ENCODE results near the gene KLC1. TPM values are rescaled to one million over a fixed set of nuclear protein-coding genes. Genes with fewer than 3 reads are reported as not detected.

The KLC1 gene
- total RNA-seq, 1 experiment from 2014 or later = 306 TPM

DNA sequence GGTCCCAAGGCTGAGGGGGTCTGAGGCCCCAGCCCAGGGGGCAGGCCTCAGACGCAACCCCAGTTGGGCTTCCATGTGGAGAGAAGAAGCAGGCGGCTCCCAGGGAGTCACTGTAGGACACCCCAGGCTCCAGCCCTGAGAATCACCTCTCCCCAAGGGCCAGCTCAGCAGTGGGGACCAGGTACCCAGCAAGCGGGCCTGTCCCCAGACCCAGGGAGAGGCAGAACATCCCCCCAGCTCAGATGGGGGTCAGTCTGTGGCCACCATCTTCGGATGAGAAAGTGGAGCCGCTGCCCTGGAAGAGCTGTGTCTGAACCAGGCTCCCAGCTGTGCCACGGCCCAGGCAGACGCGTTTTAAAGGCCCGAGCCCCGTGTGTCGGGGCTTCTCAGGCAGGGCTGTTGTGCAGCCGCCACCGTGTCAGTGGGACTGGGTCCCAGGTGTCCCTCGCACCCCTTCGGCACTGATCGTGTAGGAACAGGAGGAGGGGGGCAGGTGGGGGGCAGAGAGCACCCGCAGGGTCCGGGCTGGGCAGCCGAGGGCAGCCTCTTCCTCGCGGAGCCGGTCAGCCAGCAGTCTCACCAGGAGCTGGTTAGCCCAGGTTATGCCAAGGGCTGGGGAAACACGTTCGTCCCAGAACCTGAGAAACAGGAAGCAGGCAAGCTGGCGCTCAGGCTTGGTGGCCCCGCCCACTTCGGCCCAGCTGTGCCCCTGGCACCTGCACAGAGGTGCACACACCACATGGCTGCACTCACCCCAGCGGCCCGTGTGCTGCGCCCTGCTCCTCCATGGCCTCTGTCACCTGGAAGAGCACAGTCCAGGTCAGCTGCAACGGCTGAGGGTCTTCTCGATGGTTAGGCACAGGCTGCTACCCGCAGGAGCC, 69.6 kb downstream of the KLC1 start:
- Histone ChIP-seq H3K9ac (ENCODE audit: low read length) (no peak overlapping the region), H3K9me3 (ENCODE audit: low read length) (no peaks in the 10 kb centered on the region), H3K4me1 (ENCODE audit: insufficient read depth, low read length) (peaks cover 4% of the 10 kb centered on the region; the same call in 1 of the 2 replicates), H3K27me3 (ENCODE audit: low read length) (no peaks in the 10 kb centered on the region), H3K4me3 (ENCODE audit: low read length) (no peak overlapping the region), H3K9me2 (replicated peaks; ENCODE audit: low read length) (no peaks in the 10 kb centered on the region), H3K4me2 (ENCODE audit: low read length) (no peak overlapping the region), H3F3A (ENCODE audit: low read length, unreplicated experiment) (peaks cover 6% of the 10 kb centered on the region), H2AFZ (ENCODE audit: low read length) (no peak overlapping the region), H3K36me3 (ENCODE audit: low read depth, low read length) (peaks cover 34% of the 10 kb centered on the region; the same call in 1 of the 2 replicates), H3K79me2 (ENCODE audit: low read length) (no peaks in the 10 kb centered on the region), H3K27ac (ENCODE audit: low read length) (no peak overlapping the region), H4K20me1 (ENCODE audit: low read length) (peaks cover 8% of the 10 kb centered on the region; the same call in 1 of the 2 replicates)
- ChIA-PET CTCF (no interaction called here), POLR2A (ENCODE audit: unreplicated experiment) (interaction anchor here (0.7 kb wide), 1 partner anchor 140 kb away, joined by 3 read pairs; no protein-coding TSS in a partner anchor)
- intact Hi-C loops (cut with micrococcal nuclease) = no loop called here
- BruUV-seq (replicated peaks) = no TSS peak
- ATAC-seq = peak; percentile 3; the same call in 1 of the 2 replicates
- TF ChIP-seq EZH2 (IDR thresholded peaks at IDR 0.05; ENCODE audit: low read length, unreplicated experiment) (no peak), EZH2phosphoT487 (IDR thresholded peaks at IDR 0.05; ENCODE audit: borderline replicate concordance, low read length) (no peak)
- TF ChIP-seq, protein P1, sequence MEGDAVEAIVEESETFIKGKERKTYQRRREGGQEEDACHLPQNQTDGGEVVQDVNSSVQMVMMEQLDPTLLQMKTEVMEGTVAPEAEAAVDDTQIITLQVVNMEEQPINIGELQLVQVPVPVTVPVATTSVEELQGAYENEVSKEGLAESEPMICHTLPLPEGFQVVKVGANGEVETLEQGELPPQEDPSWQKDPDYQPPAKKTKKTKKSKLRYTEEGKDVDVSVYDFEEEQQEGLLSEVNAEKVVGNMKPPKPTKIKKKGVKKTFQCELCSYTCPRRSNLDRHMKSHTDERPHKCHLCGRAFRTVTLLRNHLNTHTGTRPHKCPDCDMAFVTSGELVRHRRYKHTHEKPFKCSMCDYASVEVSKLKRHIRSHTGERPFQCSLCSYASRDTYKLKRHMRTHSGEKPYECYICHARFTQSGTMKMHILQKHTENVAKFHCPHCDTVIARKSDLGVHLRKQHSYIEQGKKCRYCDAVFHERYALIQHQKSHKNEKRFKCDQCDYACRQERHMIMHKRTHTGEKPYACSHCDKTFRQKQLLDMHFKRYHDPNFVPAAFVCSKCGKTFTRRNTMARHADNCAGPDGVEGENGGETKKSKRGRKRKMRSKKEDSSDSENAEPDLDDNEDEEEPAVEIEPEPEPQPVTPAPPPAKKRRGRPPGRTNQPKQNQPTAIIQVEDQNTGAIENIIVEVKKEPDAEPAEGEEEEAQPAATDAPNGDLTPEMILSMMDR (conservative IDR thresholded peaks at IDR 0.05; ENCODE audit: low read depth, low read length) = no peak
- DNase-seq = peak; percentile 28

DNA sequence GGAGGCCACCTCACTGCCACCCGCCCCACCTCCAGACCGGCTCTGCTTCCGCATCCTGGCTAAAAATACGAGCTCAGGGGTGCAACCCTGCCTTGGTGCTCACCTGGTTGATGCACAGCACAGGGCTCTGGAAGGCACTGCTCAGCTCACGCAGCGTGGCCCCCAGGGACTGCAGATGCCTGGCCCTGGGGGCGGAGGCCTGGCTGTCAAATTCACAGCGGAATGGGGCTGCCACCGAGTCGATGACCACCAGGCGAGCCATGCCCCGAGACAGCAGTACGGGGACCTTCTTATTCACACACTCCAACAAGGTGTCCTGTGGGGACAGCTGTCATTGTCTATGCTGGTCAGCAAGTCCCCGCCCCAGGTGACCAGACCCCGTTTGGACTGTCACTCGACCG, 70.2 kb downstream of the KLC1 start:
- CTCF ChIA-PET = no interaction called here
- peaks cover 6% of the 10 kb centered on the region for H3F3A ChIP-seq (ENCODE audit: low read length, unreplicated experiment)
- H3K9me3 ChIP-seq (ENCODE audit: low read length) = no peaks in the 10 kb centered on the region
- no peaks in the 10 kb centered on the region for H3K9me2 ChIP-seq (replicated peaks; ENCODE audit: low read length)
- POLR2A ChIA-PET (ENCODE audit: unreplicated experiment) = interaction anchor here (0.7 kb wide), 1 partner anchor 141 kb away, joined by 3 read pairs; no protein-coding TSS in a partner anchor
- ATAC-seq (no peak), DNase-seq (no peak)
- intact Hi-C loops (cut with micrococcal nuclease) = no loop called here
- H3K27me3 ChIP-seq (ENCODE audit: low read length) = no peaks in the 10 kb centered on the region
- H3K4me3 ChIP-seq (ENCODE audit: low read length) = no peak overlapping the region
- H3K4me1 ChIP-seq (ENCODE audit: insufficient read depth, low read length) = no peaks in the 10 kb centered on the region
- BruUV-seq (replicated peaks) = no TSS peak
- no peak overlapping the region for H3K9ac ChIP-seq (ENCODE audit: low read length)
- H3K4me2 ChIP-seq (ENCODE audit: low read length) = no peak overlapping the region
- H3K79me2 ChIP-seq (ENCODE audit: low read length) = no peaks in the 10 kb centered on the region
- no peak overlapping the region for H2AFZ ChIP-seq (ENCODE audit: low read length)
- TF ChIP-seq, protein P1 (conservative IDR thresholded peaks at IDR 0.05; ENCODE audit: low read depth, low read length) = no peak
- no peak for TF ChIP-seq EZH2 (IDR thresholded peaks at IDR 0.05; ENCODE audit: low read length, unreplicated experiment)
- no peak for TF ChIP-seq EZH2phosphoT487 (IDR thresholded peaks at IDR 0.05; ENCODE audit: borderline replicate concordance, low read length)
- peaks cover 28% of the 10 kb centered on the region; the same call in 1 of the 2 replicates for H3K36me3 ChIP-seq (ENCODE audit: low read depth, low read length)
- peaks cover 8% of the 10 kb centered on the region; the same call in 1 of the 2 replicates for H4K20me1 ChIP-seq (ENCODE audit: low read length)
- no peak overlapping the region for H3K27ac ChIP-seq (ENCODE audit: low read length)

All from PC-3 (cell line).